ENCODE measurements around the gene ZNF155. TPM values are rescaled to one million over a fixed set of nuclear protein-coding genes. Genes with fewer than 3 reads are reported as not detected.
"Not testable (repeated sequence)": the region's sequence is repeated elsewhere in the genome, so short reads cannot be mapped to it uniquely, and the experiment has no call there.

Gene ZNF155
- polyA plus RNA-seq, 1 of the 3 experiments (the other 2 are of a cell fraction) = 2.1 TPM

DNA sequence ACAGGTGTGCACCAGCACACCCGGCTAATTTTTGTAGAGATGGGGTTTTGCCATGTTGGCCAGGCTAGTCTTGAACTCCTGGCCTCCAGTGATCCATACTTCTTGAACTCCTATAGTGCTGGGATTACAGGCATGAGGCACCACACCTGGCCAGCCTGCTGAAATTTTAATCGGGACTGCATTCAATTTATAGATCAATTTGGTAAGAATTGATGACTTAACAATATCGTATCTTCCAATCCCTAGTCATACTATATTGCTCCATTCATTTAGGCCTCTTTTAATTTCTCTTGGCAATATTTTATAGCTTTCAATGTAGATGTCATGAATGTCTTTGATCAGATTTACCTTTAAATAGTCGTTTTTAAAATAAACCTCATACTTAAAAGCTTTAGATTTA lies 43.3 kb upstream of the ZNF155 start (continued):
- TF ChIP-seq MXI1 (IDR thresholded peaks at IDR 0.05; ENCODE audit: low read depth, low read length) = no peak
- no peak for TF ChIP-seq NFIC (IDR thresholded peaks at IDR 0.05; ENCODE audit: borderline replicate concordance)
- TF ChIP-seq ELF1 (IDR thresholded peaks at IDR 0.05) = no peak

DNA sequence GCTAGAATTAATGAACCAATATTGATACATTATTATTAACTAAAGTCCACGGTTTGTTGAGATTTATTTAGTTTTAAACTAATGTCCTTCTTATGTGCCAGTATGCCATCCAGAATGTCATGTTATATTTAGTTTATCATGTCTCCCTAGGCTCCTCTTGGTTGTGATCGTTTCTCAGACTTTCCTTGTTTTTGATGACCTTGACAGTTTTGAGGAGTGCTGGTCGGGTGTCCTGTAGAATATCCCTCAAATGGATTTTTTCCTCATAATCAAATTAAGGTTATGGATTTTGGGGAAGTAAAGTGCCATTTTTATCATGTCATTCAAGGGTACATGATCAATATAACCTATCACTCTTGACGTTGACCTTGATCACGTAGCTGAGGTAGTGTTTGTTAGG lies 42.8 kb upstream of the ZNF155 start:
- Histone ChIP-seq H4K20me1 (ENCODE audit: insufficient read depth) (no peaks in the 10 kb centered on the region), H3K27me3 (ENCODE audit: insufficient read depth) (no peaks in the 10 kb centered on the region), H2AFZ (ENCODE audit: low read depth) (no peak overlapping the region), H3F3A (replicated peaks; ENCODE audit: insufficient read depth) (no peaks in the 10 kb centered on the region), H3K36me3 (replicated peaks in 1 of 2; ENCODE audit: control insufficient read depth in 1 of 2, insufficient read depth in 2 of 2, low read length in 1 of 2) (no peaks in the 10 kb centered on the region), H3K9me2 (no peaks in the 10 kb centered on the region), H3K4me3 (ENCODE audit: low read depth in 2 of 2, low read length in 1 of 2) (no peak overlapping the region), H3K4me1 (ENCODE audit: control insufficient read depth in 1 of 2, insufficient read depth in 2 of 2, low read depth in 1 of 2, low read length in 1 of 2) (no peaks in the 10 kb centered on the region; a peak in 1 of 4 replicates), H3K9ac (no peak overlapping the region), H3K79me2 (ENCODE audit: insufficient read depth) (no peaks in the 10 kb centered on the region), H3K9me3 (peaks cover 5% of the 10 kb centered on the region; the same call in 1 of the 2 replicates), H3K4me2 (no peak overlapping the region), H3K27ac (ENCODE audit: low read depth in 2 of 2, low read length in 1 of 2) (no peak overlapping the region)
- no peak for TF ChIP-seq SIN3A (IDR thresholded peaks at IDR 0.05; ENCODE audit: borderline replicate concordance, low read depth, low read length)
- POLR2A ChIA-PET = no interaction called here
- no peak for DNase-seq
- WGBS (ENCODE audit: low lambda C conversion rate) = 5% methylated on average over 5 of the region's 5 CpGs
- CTCF ChIA-PET = interaction anchor here (1.1 kb wide), 1 partner anchor 10 kb away, joined by 3 read pairs; the partner anchor contains the start of gene ZNF221

DNA sequence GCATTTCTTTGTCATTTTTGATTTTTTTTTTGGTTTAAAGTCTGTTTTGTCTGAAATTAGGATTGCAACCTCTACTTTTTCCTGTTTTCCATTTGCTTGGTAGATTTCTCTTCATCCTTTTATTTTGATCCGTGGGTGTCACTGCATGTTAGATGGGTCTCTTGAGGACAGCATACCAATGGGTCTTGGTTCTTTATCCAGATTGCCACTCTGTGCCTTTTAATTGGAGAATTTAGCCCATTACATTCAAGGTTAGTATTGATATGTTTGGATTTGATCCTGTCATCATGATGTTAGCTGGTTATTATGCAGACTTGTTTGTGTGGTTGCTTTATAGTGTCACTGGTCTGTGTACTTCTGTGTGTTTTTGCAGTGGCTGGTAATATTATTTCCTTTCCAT lies 36.6 kb upstream of the ZNF155 start:
- H3K79me2 ChIP-seq (ENCODE audit: insufficient read depth); H3K36me3 ChIP-seq (replicated peaks in 1 of 2; ENCODE audit: control insufficient read depth in 1 of 2, insufficient read depth in 2 of 2, low read length in 1 of 2); H3K9me3 ChIP-seq; H3K4me1 ChIP-seq (ENCODE audit: control insufficient read depth in 1 of 2, insufficient read depth in 2 of 2, low read depth in 1 of 2, low read length in 1 of 2); H3K4me2 ChIP-seq; H2AFZ ChIP-seq (ENCODE audit: low read depth); H3K27ac ChIP-seq (ENCODE audit: low read depth in 2 of 2, low read length in 1 of 2); DNase-seq; H3K27me3 ChIP-seq (ENCODE audit: insufficient read depth); H3K9me2 ChIP-seq; H3K4me3 ChIP-seq (ENCODE audit: low read depth in 2 of 2, low read length in 1 of 2); CTCF ChIA-PET; H4K20me1 ChIP-seq (ENCODE audit: insufficient read depth); H3K9ac ChIP-seq; H3F3A ChIP-seq (replicated peaks; ENCODE audit: insufficient read depth): not testable (repeated sequence)
- POLR2A ChIA-PET = interaction anchor here (2.0 kb wide), 1 partner anchor 12 kb away, joined by 9 read pairs; the partner anchor contains the start of gene ZNF45
- WGBS (ENCODE audit: low lambda C conversion rate) = 0% methylated on average over 1 of the region's 1 CpG

DNA sequence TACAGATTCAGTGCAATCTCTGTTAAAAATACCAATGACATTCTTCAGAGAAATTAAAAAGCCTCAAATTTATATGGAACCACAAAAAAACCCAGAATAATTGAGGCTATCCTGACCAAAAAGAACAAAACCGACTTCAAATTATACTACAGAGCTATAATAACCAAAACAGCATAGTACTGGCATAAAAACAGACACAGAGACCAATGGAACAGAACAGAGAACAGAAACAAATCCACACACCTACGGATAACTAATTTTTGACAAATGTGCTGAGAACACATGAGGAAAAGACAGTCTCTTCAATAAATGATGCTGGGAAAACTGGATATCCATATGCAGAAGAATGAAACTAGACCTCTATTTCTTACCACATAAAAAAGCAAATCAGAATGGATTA lies 34.2 kb upstream of the ZNF155 start:
- H2AFZ ChIP-seq (ENCODE audit: low read depth); CTCF ChIA-PET; H3K9me3 ChIP-seq; H3K27me3 ChIP-seq (ENCODE audit: insufficient read depth); H3K9ac ChIP-seq; H3K9me2 ChIP-seq; H3K4me2 ChIP-seq; DNase-seq; H3K4me1 ChIP-seq (ENCODE audit: control insufficient read depth in 1 of 2, insufficient read depth in 2 of 2, low read depth in 1 of 2, low read length in 1 of 2); H3K4me3 ChIP-seq (ENCODE audit: low read depth in 2 of 2, low read length in 1 of 2); H4K20me1 ChIP-seq (ENCODE audit: insufficient read depth); POLR2A ChIA-PET; H3K79me2 ChIP-seq (ENCODE audit: insufficient read depth); H3K36me3 ChIP-seq (replicated peaks in 1 of 2; ENCODE audit: control insufficient read depth in 1 of 2, insufficient read depth in 2 of 2, low read length in 1 of 2); H3K27ac ChIP-seq (ENCODE audit: low read depth in 2 of 2, low read length in 1 of 2); H3F3A ChIP-seq (replicated peaks; ENCODE audit: insufficient read depth): not testable (repeated sequence)
- WGBS (ENCODE audit: low lambda C conversion rate) = 46% methylated on average over 2 of the region's 2 CpGs

All from SK-N-SH (cell line).